DND-41 (cell line): ENCODE measurements around the gene KRCC1.
"Not testable (repeated sequence)": the region's sequence is repeated elsewhere in the genome, so short reads cannot be mapped to it uniquely, and the experiment has no call there.

ENCODE experiments used
- ATAC-seq: fragments of 200-7000 bp; cut with Tn5 transposase; 3 replicates; pipeline ENCODE4 v1.9.1; 2021; ENCODE audit warnings: low read depth; ENCODE audit not compliant: insufficient read depth
- DNase-seq: peaks from one replicate; pipeline ENCODE4 v3.0.0-alpha.2; 2020
- H2AFZ ChIP-seq: 2 replicates; pipeline ENCODE4 v1.6.0; 2012; ENCODE audit warnings: low read depth, low read length
- H3K27ac ChIP-seq: 2 replicates; pipeline ENCODE4 v1.5.1; 2012; ENCODE audit warnings: low read length, inconsistent platforms
- H3K27me3 ChIP-seq: fragments of 200-600 bp; sonication (generic); 2 replicates; pipeline ENCODE4 v1.6.0; 2012; ENCODE audit warnings: low read length, mild to moderate bottlenecking, inconsistent platforms; ENCODE audit not compliant: insufficient read depth, poor library complexity
- H3K36me3 ChIP-seq: 2 replicates; pipeline ENCODE4 v1.5.1; 2012; ENCODE audit warnings: low read length, inconsistent platforms; ENCODE audit not compliant: insufficient read depth
- H3K4me1 ChIP-seq: 2 replicates; pipeline ENCODE4 v1.5.1; 2012; ENCODE audit warnings: mild to moderate bottlenecking, low read length; ENCODE audit not compliant: insufficient read depth
- H3K4me2 ChIP-seq: 2 replicates; pipeline ENCODE4 v1.6.0; 2012; ENCODE audit warnings: mild to moderate bottlenecking, moderate library complexity, low read length, inconsistent platforms; ENCODE audit not compliant: insufficient read depth
- H3K4me3 ChIP-seq, 2 experiments: fragments of 200-600 bp in 1 of 2; shearing (Covaris generic) in 1 of 2; 2 replicates each; pipeline ENCODE4 v1.5.1; 2012 to 2016; ENCODE audit warnings: inconsistent platforms in 2 of 2, low read length in 2 of 2, mild to moderate bottlenecking in 2 of 2, low read depth in 1 of 2, moderate library complexity in 1 of 2
- H3K79me2 ChIP-seq: 2 replicates; pipeline ENCODE4 v1.6.0; 2012; ENCODE audit warnings: low read length, inconsistent platforms; ENCODE audit not compliant: insufficient read depth
- H3K9ac ChIP-seq: 2 replicates; pipeline ENCODE4 v1.6.0; 2012; ENCODE audit warnings: low read depth, mild to moderate bottlenecking, inconsistent platforms, low read length, moderate library complexity
- H3K9me3 ChIP-seq: 2 replicates; pipeline ENCODE4 v1.5.1; 2012; ENCODE audit warnings: low read length, moderate library complexity, mild to moderate bottlenecking, inconsistent platforms; ENCODE audit not compliant: insufficient read depth, severe bottlenecking
- H4K20me1 ChIP-seq: 2 replicates; pipeline ENCODE4 v1.6.0; 2012; ENCODE audit warnings: low read length; ENCODE audit not compliant: insufficient read depth
- EZH2 ChIP-seq: IDR thresholded peaks from 3 replicates; pipeline ENCODE4 v1.6.1; 2012; ENCODE audit warnings: borderline replicate concordance, low read depth, mild to moderate bottlenecking, moderate library complexity, low read length, inconsistent platforms; ENCODE audit not compliant: severe bottlenecking
- TF ChIP-seq, protein P1 (sequence below): IDR thresholded peaks from 2 replicates; pipeline ENCODE4 v1.5.1; 2012; ENCODE audit warnings: borderline replicate concordance, low read length, moderate library complexity, mild to moderate bottlenecking; ENCODE audit not compliant: poor library complexity, severe bottlenecking; ENCODE audit errors: extremely low read depth

Gene KRCC1

GRCh38 chr2:87995756-87996155, 59.8 kb downstream of the KRCC1 start:
- ATAC-seq (no peak), DNase-seq (no peak)
- TF ChIP-seq EZH2 = no peak
- TF ChIP-seq, protein P1, sequence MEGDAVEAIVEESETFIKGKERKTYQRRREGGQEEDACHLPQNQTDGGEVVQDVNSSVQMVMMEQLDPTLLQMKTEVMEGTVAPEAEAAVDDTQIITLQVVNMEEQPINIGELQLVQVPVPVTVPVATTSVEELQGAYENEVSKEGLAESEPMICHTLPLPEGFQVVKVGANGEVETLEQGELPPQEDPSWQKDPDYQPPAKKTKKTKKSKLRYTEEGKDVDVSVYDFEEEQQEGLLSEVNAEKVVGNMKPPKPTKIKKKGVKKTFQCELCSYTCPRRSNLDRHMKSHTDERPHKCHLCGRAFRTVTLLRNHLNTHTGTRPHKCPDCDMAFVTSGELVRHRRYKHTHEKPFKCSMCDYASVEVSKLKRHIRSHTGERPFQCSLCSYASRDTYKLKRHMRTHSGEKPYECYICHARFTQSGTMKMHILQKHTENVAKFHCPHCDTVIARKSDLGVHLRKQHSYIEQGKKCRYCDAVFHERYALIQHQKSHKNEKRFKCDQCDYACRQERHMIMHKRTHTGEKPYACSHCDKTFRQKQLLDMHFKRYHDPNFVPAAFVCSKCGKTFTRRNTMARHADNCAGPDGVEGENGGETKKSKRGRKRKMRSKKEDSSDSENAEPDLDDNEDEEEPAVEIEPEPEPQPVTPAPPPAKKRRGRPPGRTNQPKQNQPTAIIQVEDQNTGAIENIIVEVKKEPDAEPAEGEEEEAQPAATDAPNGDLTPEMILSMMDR = no peak
- no peak overlapping the region for H3K9ac ChIP-seq
- H3K27ac ChIP-seq = no peak overlapping the region
- no peak overlapping the region for H2AFZ ChIP-seq
- H3K9me3 ChIP-seq = no peaks in the 10 kb centered on the region
- H4K20me1 ChIP-seq = no peaks in the 10 kb centered on the region
- no peak overlapping the region for H3K4me3 ChIP-seq
- H3K4me2 ChIP-seq = no peak overlapping the region
- no peaks in the 10 kb centered on the region for H3K36me3 ChIP-seq
- H3K4me1 ChIP-seq = no peaks in the 10 kb centered on the region
- H3K79me2 ChIP-seq = no peaks in the 10 kb centered on the region
- H3K27me3 ChIP-seq = no peaks in the 10 kb centered on the region

- H3K4me1 ChIP-seq, H3K9ac ChIP-seq, H4K20me1 ChIP-seq, H3K4me3 ChIP-seq, H3K9me3 ChIP-seq, ATAC-seq, DNase-seq, H3K27me3 ChIP-seq, H3K79me2 ChIP-seq, H2AFZ ChIP-seq, H3K4me2 ChIP-seq, H3K36me3 ChIP-seq, H3K27ac ChIP-seq: not testable (repeated sequence)
Measured at GRCh38 chr2:87994304-87994850, 61.2 kb downstream of the KRCC1 start.

- H3K79me2 ChIP-seq, H3K27ac ChIP-seq, H3K9me3 ChIP-seq, H3K27me3 ChIP-seq, H2AFZ ChIP-seq, H3K9ac ChIP-seq, H4K20me1 ChIP-seq, H3K4me2 ChIP-seq, H3K36me3 ChIP-seq, H3K4me1 ChIP-seq, DNase-seq, H3K4me3 ChIP-seq, ATAC-seq: not testable (repeated sequence)
Measured at GRCh38 chr2:87992569-87992968, 63.0 kb downstream of the KRCC1 start.

DNA sequence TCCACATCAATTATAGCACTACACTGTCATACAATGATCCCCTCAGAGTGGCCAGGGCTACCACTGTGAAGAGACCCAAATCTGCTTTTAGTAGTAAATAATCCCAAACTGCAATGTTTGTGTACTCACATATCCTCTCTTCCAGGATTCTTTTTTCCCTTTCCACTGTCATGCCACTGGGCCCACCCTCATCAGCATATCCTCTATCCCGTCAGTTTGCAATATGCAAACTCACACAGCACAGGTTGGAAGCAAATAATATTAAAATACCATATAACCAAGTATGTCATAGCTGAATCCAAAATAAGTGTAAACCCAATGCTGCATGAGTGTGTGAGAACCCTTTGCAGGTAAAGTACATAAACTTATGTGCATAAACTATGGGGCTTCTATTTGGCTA, 68.1 kb downstream of the KRCC1 start:
- H2AFZ ChIP-seq, ATAC-seq, H3K27ac ChIP-seq: not testable (repeated sequence)

GRCh38 chr2:87985902-87986301, 69.7 kb downstream of the KRCC1 start:
- H3K4me1 ChIP-seq, H3K9ac ChIP-seq, H3K4me3 ChIP-seq, H3K9me3 ChIP-seq, DNase-seq, H3K79me2 ChIP-seq, H3K27me3 ChIP-seq, ATAC-seq, H3K36me3 ChIP-seq, H3K27ac ChIP-seq, H4K20me1 ChIP-seq, H3K4me2 ChIP-seq, H2AFZ ChIP-seq: not testable (repeated sequence)

More for the DNA sequence above, 68.1 kb downstream of the KRCC1 start:
- not testable (repeated sequence) for H3K4me2 ChIP-seq, H3K4me1 ChIP-seq, H3K9me3 ChIP-seq, H3K27me3 ChIP-seq, H3K9ac ChIP-seq, H4K20me1 ChIP-seq, H3K4me3 ChIP-seq, H3K36me3 ChIP-seq, H3K79me2 ChIP-seq, DNase-seq

DNA sequence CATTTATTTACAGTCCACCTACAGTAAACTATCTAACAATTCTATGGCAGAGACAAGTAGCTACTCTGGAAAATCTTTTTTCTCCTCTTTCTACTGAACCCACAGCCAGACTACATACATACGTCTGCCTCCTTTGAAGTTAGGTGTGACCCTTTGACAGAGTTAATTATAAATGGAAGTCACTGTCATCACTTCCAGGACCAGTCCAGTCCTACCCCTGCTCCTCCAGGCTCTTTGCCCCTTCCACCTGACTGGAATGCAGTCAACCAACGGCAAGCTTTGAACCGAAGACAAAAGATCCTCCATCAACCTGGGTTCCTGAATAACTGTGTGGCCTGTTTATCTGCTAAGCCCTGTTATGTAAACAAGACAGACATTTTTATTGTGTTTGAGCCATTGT, 74.4 kb downstream of the KRCC1 start:
- not testable (repeated sequence) for H3K4me1 ChIP-seq, H3K9me3 ChIP-seq, ATAC-seq, H3K27me3 ChIP-seq, DNase-seq, H2AFZ ChIP-seq, H3K9ac ChIP-seq, H3K36me3 ChIP-seq, H3K4me3 ChIP-seq, H3K79me2 ChIP-seq, H3K27ac ChIP-seq, H4K20me1 ChIP-seq, H3K4me2 ChIP-seq
